HG02642 (cell line): ENCODE measurements around the gene SOS2.

Source experiments
- ATAC-seq: cut with Tn5 transposase; IDR thresholded peaks from one replicate; pipeline ENCODE4 v1.9.1; 2021; ENCODE audit warnings: mild to moderate bottlenecking; ENCODE audit not compliant: unreplicated experiment, poor library complexity

Gene SOS2

GRCh38 chr14:50121486-50121885, 109.9 kb downstream of the SOS2 start:
- ATAC-seq, result no peak

- no peak for ATAC-seq
These were observed 113.9 kb downstream of the SOS2 start for GRCh38 chr14:50117456-50117855.

GRCh38 chr14:50116966-50117365, 114.4 kb downstream of the SOS2 start:
- no peak for ATAC-seq

DNA sequence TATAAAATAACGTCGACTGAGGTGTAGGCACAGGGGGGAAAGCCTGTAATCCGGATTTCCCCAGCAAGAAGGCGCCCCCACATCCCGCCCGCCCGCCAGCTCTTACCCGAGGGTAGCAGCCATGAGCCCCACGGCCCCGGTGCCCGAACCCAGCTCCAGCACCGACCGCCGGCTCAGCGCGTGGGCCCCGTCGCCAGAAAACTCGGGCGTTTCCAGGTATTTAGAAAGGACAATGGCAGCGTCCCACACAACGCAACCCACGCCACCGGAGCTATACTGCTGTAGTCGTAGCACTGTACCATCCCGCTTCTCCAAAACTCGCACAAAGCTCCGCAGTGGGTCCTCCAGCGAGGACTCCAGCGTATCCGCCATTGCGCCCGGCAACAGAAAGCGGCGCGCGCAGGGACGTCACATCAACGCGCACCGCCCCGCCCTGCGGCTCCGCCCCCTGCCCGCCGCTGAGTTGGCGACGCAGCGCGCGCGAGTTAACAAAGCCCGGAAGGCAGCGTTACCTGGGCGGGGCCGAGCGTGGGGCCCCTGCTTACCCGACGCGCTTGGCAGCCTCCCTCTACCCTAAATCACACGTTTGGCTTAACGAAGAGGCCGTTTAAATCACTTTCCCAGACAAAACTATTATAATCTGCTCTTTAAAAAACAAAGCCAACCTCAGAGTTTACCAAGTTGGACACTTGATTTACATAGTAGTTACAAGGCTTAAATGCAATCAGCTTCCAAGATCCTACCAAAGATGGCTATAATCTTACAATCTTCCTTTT, 115.0 kb downstream of the SOS2 start, which contains the start of gene VCPKMT:
Gene VCPKMT, minus strand, starts transcription at position 392 of the 776 bp plus-strand sequence. Its CDS starts 20 bp downstream, at position 372.
- ATAC-seq, result peak; percentile 97

- ATAC-seq, result no peak
These were observed 117.9 kb downstream of the SOS2 start for GRCh38 chr14:50113381-50114035.

DNA sequence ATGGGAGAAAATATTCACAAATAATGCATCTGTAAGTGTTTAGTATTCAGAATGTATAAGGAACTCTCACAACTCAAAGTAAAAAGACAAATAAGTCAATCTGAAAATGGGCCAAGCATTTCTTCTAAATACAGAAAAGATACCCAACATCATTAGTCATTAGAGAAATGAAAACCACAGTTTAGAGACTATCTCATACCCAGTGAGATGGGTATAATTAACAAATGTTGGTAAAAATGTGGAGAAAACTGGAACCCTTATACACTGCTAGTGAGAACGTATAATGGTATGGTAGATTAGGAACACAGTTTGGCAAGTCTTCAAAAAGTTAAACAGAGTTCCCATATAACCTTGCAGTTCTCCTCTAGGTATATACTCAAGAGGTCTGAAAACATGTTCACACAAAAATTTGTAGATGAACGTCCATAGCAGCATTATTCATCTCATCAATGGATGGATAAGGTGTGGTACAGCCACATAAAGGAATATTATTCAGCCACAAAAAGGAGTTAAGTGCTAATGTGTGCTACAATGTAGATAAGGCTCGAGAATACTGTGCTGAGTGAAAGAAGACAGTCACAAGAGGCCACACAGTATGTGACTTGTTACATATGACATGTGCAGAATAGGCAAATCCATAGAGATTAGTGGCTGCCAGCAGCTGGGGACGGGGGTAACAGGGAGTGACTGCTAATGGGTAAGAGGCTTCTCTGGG, 120.9 kb downstream of the SOS2 start:
- no peak for ATAC-seq

GRCh38 chr14:50109342-50109741, 122.0 kb downstream of the SOS2 start:
- ATAC-seq, result no peak

GRCh38 chr14:50107850-50108249, 123.5 kb downstream of the SOS2 start:
- ATAC-seq, result no peak

DNA sequence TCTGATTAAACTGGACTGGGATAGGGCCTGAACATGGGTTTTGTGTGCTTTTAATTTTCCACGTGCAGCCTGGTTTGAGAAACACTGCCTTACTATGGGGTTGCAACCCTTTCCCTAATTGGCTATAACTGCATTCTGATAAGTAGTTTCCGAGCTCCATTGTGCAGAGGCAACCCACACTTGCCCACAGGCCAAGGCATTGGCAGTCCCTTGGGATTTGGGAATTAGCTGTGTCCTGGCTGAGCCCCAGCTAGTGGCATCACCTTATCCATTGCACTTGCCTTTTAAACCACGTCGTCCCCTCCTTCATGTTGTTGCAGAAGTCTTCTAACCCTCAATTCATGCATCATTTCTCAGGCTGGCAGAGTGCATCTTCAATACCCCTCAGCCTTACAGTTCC, 125.2 kb downstream of the SOS2 start:
- no peak for ATAC-seq

DNA sequence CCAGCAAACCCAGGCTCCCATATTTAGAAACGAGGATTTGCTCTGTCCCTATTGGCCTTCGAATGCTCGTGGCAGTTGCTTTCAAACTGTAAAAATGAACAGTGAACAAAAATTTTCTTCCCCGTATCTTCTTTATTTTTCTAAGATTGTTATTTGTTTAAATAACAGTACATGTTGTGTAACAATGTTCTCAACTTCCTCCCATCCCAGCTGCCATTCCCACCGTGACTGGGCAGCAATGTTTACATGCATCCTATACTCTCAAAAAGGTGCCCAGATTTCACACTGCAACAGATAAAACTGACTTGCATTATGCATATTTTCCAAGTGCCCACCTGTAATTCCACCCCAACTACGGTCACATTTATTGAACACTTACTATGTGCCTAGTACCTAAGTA, 127.8 kb downstream of the SOS2 start:
- ATAC-seq, result no peak

GRCh38 chr14:50101417-50101816, 130.0 kb downstream of the SOS2 start:
- no peak for ATAC-seq

- ATAC-seq, result no peak
These were observed 130.6 kb downstream of the SOS2 start for GRCh38 chr14:50100805-50101204.

DNA sequence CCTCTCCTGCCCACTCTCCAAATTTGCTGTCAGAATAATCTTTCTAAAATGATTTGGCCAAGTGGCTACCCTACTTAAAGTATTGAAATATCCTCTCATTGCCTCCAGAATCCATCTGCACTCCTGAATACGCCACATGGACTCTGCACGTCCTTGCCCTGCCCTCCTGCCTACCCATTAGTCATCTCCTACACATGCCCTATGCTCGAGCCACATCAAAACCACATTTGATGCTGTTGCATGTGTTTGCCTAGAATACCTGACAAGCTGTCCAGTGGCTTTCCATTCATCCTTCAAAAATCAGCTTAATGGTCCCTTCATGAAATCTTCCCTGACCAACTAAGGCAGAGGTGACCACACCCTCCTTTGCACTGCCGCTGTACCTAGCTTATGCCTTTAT, 132.0 kb downstream of the SOS2 start:
- ATAC-seq, result no peak

GRCh38 chr14:50095895-50096294, 135.5 kb downstream of the SOS2 start:
- no peak for ATAC-seq

GRCh38 chr14:50094056-50094755, 137.2 kb downstream of the SOS2 start:
- ATAC-seq, result no peak

- ATAC-seq, result no peak
These were observed 137.9 kb downstream of the SOS2 start for GRCh38 chr14:50093496-50093895.

GRCh38 chr14:50092006-50092555, 139.3 kb downstream of the SOS2 start:
- ATAC-seq, result no peak

GRCh38 chr14:50091240-50091913, 140.0 kb downstream of the SOS2 start:
- ATAC-seq, result no peak

GRCh38 chr14:50089208-50089607, 142.2 kb downstream of the SOS2 start:
- ATAC-seq, result no peak

GRCh38 chr14:50088731-50089130, 142.6 kb downstream of the SOS2 start:
- no peak for ATAC-seq
